Measurements from ENCODE around the gene TMEM254.
"Not testable (repeated sequence)": the region's sequence is repeated elsewhere in the genome, so short reads cannot be mapped to it uniquely, and the experiment has no call there.

The TMEM254 gene

GRCh38 chr10:80110986-80111385 lies 32.5 kb downstream of the TMEM254 start:
- no peaks in the 10 kb centered on the region for H3K36me3 ChIP-seq (ENCODE audit: control insufficient read depth, low read depth, low read length)
- no peak overlapping the region for H3K4me3 ChIP-seq (ENCODE audit: low read length)
- H3K9ac ChIP-seq (ENCODE audit: low read length), result no peak overlapping the region
- peaks cover 13% of the 10 kb centered on the region for H3K9me3 ChIP-seq (ENCODE audit: control insufficient read depth, low read depth, low read length)
- peaks cover 8% of the 10 kb centered on the region for H3K4me1 ChIP-seq (ENCODE audit: control insufficient read depth, low read depth, low read length)
- no peaks in the 10 kb centered on the region for H3K27me3 ChIP-seq (ENCODE audit: control insufficient read depth, insufficient read depth, low read length)
- H3K27ac ChIP-seq (ENCODE audit: low read length), result no peak overlapping the region

GRCh38 chr10:80118669-80119068 lies 40.2 kb downstream of the TMEM254 start:
- Histone ChIP-seq H3K9me3 (ENCODE audit: control insufficient read depth, low read depth, low read length) (no peaks in the 10 kb centered on the region), H3K4me3 (ENCODE audit: low read length) (no peak overlapping the region), H3K4me1 (ENCODE audit: control insufficient read depth, low read depth, low read length) (no peaks in the 10 kb centered on the region), H3K9ac (ENCODE audit: low read length) (no peak overlapping the region), H3K27ac (ENCODE audit: low read length) (no peak overlapping the region), H3K36me3 (ENCODE audit: control insufficient read depth, low read depth, low read length) (no peaks in the 10 kb centered on the region), H3K27me3 (ENCODE audit: control insufficient read depth, insufficient read depth, low read length) (no peaks in the 10 kb centered on the region)

- Histone ChIP-seq H3K27me3 (ENCODE audit: control insufficient read depth, insufficient read depth, low read length) (no peaks in the 10 kb centered on the region), H3K9me3 (ENCODE audit: control insufficient read depth, low read depth, low read length) (no peaks in the 10 kb centered on the region), H3K9ac (ENCODE audit: low read length) (no peak overlapping the region), H3K27ac (ENCODE audit: low read length) (no peak overlapping the region), H3K36me3 (ENCODE audit: control insufficient read depth, low read depth, low read length) (no peaks in the 10 kb centered on the region), H3K4me3 (ENCODE audit: low read length) (no peak overlapping the region), H3K4me1 (ENCODE audit: control insufficient read depth, low read depth, low read length) (no peaks in the 10 kb centered on the region)
These were observed 43.7 kb downstream of the TMEM254 start for GRCh38 chr10:80122110-80122710.

- H3K9me3 ChIP-seq (ENCODE audit: control insufficient read depth, low read depth, low read length), result no peaks in the 10 kb centered on the region
- no peaks in the 10 kb centered on the region for H3K36me3 ChIP-seq (ENCODE audit: control insufficient read depth, low read depth, low read length)
- no peak overlapping the region for H3K27ac ChIP-seq (ENCODE audit: low read length)
- no peak overlapping the region for H3K4me3 ChIP-seq (ENCODE audit: low read length)
- no peaks in the 10 kb centered on the region for H3K4me1 ChIP-seq (ENCODE audit: control insufficient read depth, low read depth, low read length)
- no peaks in the 10 kb centered on the region for H3K27me3 ChIP-seq (ENCODE audit: control insufficient read depth, insufficient read depth, low read length)
- H3K9ac ChIP-seq (ENCODE audit: low read length), result no peak overlapping the region
These were observed 44.3 kb downstream of the TMEM254 start for GRCh38 chr10:80122746-80123145.

GRCh38 chr10:80126876-80127275 lies 48.4 kb downstream of the TMEM254 start:
- no peaks in the 10 kb centered on the region for H3K36me3 ChIP-seq (ENCODE audit: control insufficient read depth, low read depth, low read length)
- H3K4me1 ChIP-seq (ENCODE audit: control insufficient read depth, low read depth, low read length), result peaks cover 7% of the 10 kb centered on the region
- H3K9ac ChIP-seq (ENCODE audit: low read length), result no peak overlapping the region
- no peak overlapping the region for H3K27ac ChIP-seq (ENCODE audit: low read length)
- H3K27me3 ChIP-seq (ENCODE audit: control insufficient read depth, insufficient read depth, low read length), result peaks cover 9% of the 10 kb centered on the region
- no peak overlapping the region for H3K4me3 ChIP-seq (ENCODE audit: low read length)
- H3K9me3 ChIP-seq (ENCODE audit: control insufficient read depth, low read depth, low read length), result no peaks in the 10 kb centered on the region

- peaks cover 10% of the 10 kb centered on the region for H3K4me1 ChIP-seq (ENCODE audit: control insufficient read depth, low read depth, low read length)
- H3K27ac ChIP-seq (ENCODE audit: low read length), result no peak overlapping the region
- no peaks in the 10 kb centered on the region for H3K9me3 ChIP-seq (ENCODE audit: control insufficient read depth, low read depth, low read length)
- H3K27me3 ChIP-seq (ENCODE audit: control insufficient read depth, insufficient read depth, low read length), result peaks cover 32% of the 10 kb centered on the region
- peak overlapping the region; percentile 68 for H3K4me3 ChIP-seq (ENCODE audit: low read length)
- no peaks in the 10 kb centered on the region for H3K36me3 ChIP-seq (ENCODE audit: control insufficient read depth, low read depth, low read length)
- H3K9ac ChIP-seq (ENCODE audit: low read length), result no peak overlapping the region
These were observed 53.0 kb downstream of the TMEM254 start for GRCh38 chr10:80131499-80131901.

- Histone ChIP-seq H3K4me3 (ENCODE audit: low read length) (peak within 1 kb of the TSS; percentile 68), H3K9ac (ENCODE audit: low read length) (peak within 1 kb of the TSS; percentile 56)
These were observed 54.1 kb downstream of the TMEM254 start, which contains the start of gene PLAC9 for GRCh38 chr10:80132299-80133139. Gene PLAC9, plus strand, starts transcription at chr10:80132730. Its CDS starts 33 bp downstream, at chr10:80132763.

GRCh38 chr10:80133206-80133605 lies 54.7 kb downstream of the TMEM254 start:
- peak overlapping the region; percentile 68 for H3K4me3 ChIP-seq (ENCODE audit: low read length)

More at GRCh38 chr10:80132299-80133139, 54.1 kb downstream of the TMEM254 start, which contains the start of gene PLAC9:
- H3K9me3 ChIP-seq (ENCODE audit: control insufficient read depth, low read depth, low read length), result no peaks in the 10 kb centered on the region
- H3K36me3 ChIP-seq (ENCODE audit: control insufficient read depth, low read depth, low read length), result no peaks in the 10 kb centered on the region
- H3K4me1 ChIP-seq (ENCODE audit: control insufficient read depth, low read depth, low read length), result peaks cover 10% of the 10 kb centered on the region
- no peak within 1 kb of the TSS for H3K27ac ChIP-seq (ENCODE audit: low read length)
- H3K27me3 ChIP-seq (ENCODE audit: control insufficient read depth, insufficient read depth, low read length), result peaks cover 32% of the 10 kb centered on the region

GRCh38 chr10:80133687-80134086 lies 55.2 kb downstream of the TMEM254 start:
- Histone ChIP-seq H3K27me3 (ENCODE audit: control insufficient read depth, insufficient read depth, low read length) (peaks cover 32% of the 10 kb centered on the region), H3K4me1 (ENCODE audit: control insufficient read depth, low read depth, low read length) (peaks cover 10% of the 10 kb centered on the region)
- H3K4me3 ChIP-seq (ENCODE audit: low read length); H3K36me3 ChIP-seq (ENCODE audit: control insufficient read depth, low read depth, low read length); H3K9me3 ChIP-seq (ENCODE audit: control insufficient read depth, low read depth, low read length); H3K27ac ChIP-seq (ENCODE audit: low read length); H3K9ac ChIP-seq (ENCODE audit: low read length): not testable (repeated sequence)

More at GRCh38 chr10:80133206-80133605, 54.7 kb downstream of the TMEM254 start:
- Histone ChIP-seq H3K36me3 (ENCODE audit: control insufficient read depth, low read depth, low read length) (no peaks in the 10 kb centered on the region), H3K9ac (ENCODE audit: low read length) (no peak overlapping the region), H3K9me3 (ENCODE audit: control insufficient read depth, low read depth, low read length) (no peaks in the 10 kb centered on the region), H3K4me1 (ENCODE audit: control insufficient read depth, low read depth, low read length) (peaks cover 10% of the 10 kb centered on the region), H3K27ac (ENCODE audit: low read length) (no peak overlapping the region), H3K27me3 (ENCODE audit: control insufficient read depth, insufficient read depth, low read length) (peaks cover 32% of the 10 kb centered on the region)

- Histone ChIP-seq H3K36me3 (ENCODE audit: control insufficient read depth, low read depth, low read length) (no peaks in the 10 kb centered on the region), H3K9me3 (ENCODE audit: control insufficient read depth, low read depth, low read length) (no peaks in the 10 kb centered on the region), H3K4me1 (ENCODE audit: control insufficient read depth, low read depth, low read length) (peaks cover 10% of the 10 kb centered on the region), H3K27ac (ENCODE audit: low read length) (no peak overlapping the region), H3K4me3 (ENCODE audit: low read length) (no peak overlapping the region), H3K9ac (ENCODE audit: low read length) (no peak overlapping the region), H3K27me3 (ENCODE audit: control insufficient read depth, insufficient read depth, low read length) (peaks cover 30% of the 10 kb centered on the region)
These were observed 57.7 kb downstream of the TMEM254 start for GRCh38 chr10:80136134-80136571.

- Histone ChIP-seq H3K36me3 (ENCODE audit: control insufficient read depth, low read depth, low read length) (no peaks in the 10 kb centered on the region), H3K4me1 (ENCODE audit: control insufficient read depth, low read depth, low read length) (no peaks in the 10 kb centered on the region), H3K9ac (ENCODE audit: low read length) (no peak overlapping the region), H3K27ac (ENCODE audit: low read length) (no peak overlapping the region), H3K27me3 (ENCODE audit: control insufficient read depth, insufficient read depth, low read length) (peaks cover 19% of the 10 kb centered on the region), H3K9me3 (ENCODE audit: control insufficient read depth, low read depth, low read length) (no peaks in the 10 kb centered on the region), H3K4me3 (ENCODE audit: low read length) (no peak overlapping the region)
These were observed 58.8 kb downstream of the TMEM254 start for GRCh38 chr10:80137031-80137862.

Data from iPS-18a (cell line).